ENCODE results near the gene INS. TPM values are rescaled to one million over a fixed set of nuclear protein-coding genes. Genes with fewer than 3 reads are reported as not detected.

INS gene
- total RNA-seq, 1 experiment from 2014 or later = not detected

DNA sequence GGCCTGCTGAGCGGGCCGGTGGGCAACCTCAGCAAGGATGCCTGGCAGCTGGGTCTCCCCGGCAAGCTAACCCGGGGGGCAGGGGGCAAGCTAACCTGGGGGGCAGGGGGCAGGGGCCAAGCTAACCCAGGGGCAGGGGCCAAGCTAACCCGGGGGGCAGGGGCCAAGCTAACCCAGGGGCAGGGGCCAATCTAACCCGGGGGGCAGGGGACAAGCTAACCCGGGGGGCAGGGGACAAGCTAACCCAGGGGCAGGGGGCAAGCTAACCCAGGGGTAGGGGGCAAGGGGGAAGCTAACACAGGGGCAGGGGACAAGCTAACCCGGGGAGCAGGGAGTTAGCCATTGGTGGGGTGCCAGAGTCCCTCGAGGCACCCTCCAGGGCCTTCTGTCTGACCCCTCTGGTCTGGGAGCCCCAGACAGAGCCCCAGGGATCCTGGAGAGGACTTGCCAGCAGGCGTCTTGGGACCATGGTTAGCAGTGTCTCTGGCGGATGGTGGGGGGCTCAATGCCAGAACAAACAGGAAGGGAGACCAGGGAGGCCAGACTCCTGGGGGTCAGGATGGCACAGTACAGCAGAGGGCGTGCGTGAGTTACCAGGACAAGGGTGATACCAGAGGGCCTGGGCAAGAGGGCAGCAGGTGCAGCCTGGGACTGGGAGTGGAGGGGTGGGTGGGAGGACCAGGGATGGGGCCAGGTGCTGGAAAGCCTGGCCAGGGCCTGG lies 37.9 kb downstream of the INS start:
- H3K4me3 Mint-ChIP-seq (ENCODE audit: low read depth, unreplicated experiment) = no peak overlapping the region
- peak overlapping the region; percentile 53 for H3K27ac Mint-ChIP-seq (ENCODE audit: unreplicated experiment)
- intact Hi-C loops (cut with micrococcal nuclease; ENCODE audit: unreplicated experiment) = no loop called here
- BruUV-seq (replicated peaks) = no TSS peak
- H3K36me3 Mint-ChIP-seq (ENCODE audit: insufficient read depth, unreplicated experiment) = no peaks in the 10 kb centered on the region
- CTCF ChIA-PET = interaction anchor here (0.6 to 0.8 kb wide), 2 partner anchors 9 to 119 kb away, joined by 3 to 5 read pairs; no protein-coding TSS in a partner anchor
- H3K4me1 Mint-ChIP-seq (ENCODE audit: low read depth, unreplicated experiment) = no peaks in the 10 kb centered on the region
- DNase-seq = no peak
- peaks cover 83% of the 10 kb centered on the region for H3K27me3 Mint-ChIP-seq (ENCODE audit: unreplicated experiment)
- H3K9me3 Mint-ChIP-seq (ENCODE audit: low read depth, unreplicated experiment) = no peaks in the 10 kb centered on the region
- TF ChIP-seq, protein P1, sequence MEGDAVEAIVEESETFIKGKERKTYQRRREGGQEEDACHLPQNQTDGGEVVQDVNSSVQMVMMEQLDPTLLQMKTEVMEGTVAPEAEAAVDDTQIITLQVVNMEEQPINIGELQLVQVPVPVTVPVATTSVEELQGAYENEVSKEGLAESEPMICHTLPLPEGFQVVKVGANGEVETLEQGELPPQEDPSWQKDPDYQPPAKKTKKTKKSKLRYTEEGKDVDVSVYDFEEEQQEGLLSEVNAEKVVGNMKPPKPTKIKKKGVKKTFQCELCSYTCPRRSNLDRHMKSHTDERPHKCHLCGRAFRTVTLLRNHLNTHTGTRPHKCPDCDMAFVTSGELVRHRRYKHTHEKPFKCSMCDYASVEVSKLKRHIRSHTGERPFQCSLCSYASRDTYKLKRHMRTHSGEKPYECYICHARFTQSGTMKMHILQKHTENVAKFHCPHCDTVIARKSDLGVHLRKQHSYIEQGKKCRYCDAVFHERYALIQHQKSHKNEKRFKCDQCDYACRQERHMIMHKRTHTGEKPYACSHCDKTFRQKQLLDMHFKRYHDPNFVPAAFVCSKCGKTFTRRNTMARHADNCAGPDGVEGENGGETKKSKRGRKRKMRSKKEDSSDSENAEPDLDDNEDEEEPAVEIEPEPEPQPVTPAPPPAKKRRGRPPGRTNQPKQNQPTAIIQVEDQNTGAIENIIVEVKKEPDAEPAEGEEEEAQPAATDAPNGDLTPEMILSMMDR (IDR thresholded peaks at IDR 0.05; ENCODE audit: unreplicated experiment) = peak; percentile 45

DNA sequence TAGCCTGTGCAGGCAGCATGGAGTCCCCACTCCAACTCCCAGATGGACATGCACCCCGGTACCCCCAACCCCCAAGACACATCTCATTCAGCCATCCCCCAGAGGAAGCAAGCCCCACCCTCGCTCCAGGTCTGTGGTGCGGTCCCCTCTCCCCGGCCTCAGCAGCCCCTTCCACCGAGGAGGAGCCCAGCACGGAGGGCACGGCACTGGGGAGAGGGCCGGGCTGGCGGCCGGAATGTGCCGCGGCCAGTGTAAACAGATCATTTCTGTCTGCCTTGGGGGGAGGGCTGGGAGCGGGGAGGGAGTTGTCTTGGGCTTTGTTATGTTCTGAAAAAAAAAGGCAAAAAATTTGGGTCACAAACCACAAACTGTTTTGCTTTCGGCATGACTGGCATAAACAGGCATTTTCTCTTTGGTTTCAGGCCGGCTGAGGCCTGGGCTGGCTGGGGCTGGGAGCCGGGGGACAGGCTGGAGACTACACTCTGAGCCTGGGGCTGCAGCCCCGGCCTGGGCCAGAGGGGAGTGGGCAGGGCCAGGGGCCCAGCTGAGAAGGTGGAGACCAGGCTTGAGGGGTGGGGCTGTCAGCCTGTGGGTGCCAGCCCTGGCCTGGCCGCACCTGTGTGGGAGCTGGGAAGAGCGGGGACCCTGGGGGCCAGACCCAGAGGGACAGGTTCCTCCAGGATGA lies 38.6 kb downstream of the INS start:
- no peak overlapping the region for H3K27ac Mint-ChIP-seq (ENCODE audit: unreplicated experiment)
- intact Hi-C loops (cut with micrococcal nuclease; ENCODE audit: unreplicated experiment) = no loop called here
- CTCF ChIA-PET = interaction anchor here (0.6 to 0.8 kb wide), 2 partner anchors 9 to 118 kb away, joined by 3 to 5 read pairs; no protein-coding TSS in a partner anchor
- H3K36me3 Mint-ChIP-seq (ENCODE audit: insufficient read depth, unreplicated experiment) = no peaks in the 10 kb centered on the region
- no peaks in the 10 kb centered on the region for H3K4me1 Mint-ChIP-seq (ENCODE audit: low read depth, unreplicated experiment)
- no peaks in the 10 kb centered on the region for H3K9me3 Mint-ChIP-seq (ENCODE audit: low read depth, unreplicated experiment)
- DNase-seq = no peak
- no peak overlapping the region for H3K4me3 Mint-ChIP-seq (ENCODE audit: low read depth, unreplicated experiment)
- H3K27me3 Mint-ChIP-seq (ENCODE audit: unreplicated experiment) = peaks cover 90% of the 10 kb centered on the region
- TF ChIP-seq, protein P1 (IDR thresholded peaks at IDR 0.05; ENCODE audit: unreplicated experiment) = no peak
- no TSS peak for BruUV-seq (replicated peaks)

DNA sequence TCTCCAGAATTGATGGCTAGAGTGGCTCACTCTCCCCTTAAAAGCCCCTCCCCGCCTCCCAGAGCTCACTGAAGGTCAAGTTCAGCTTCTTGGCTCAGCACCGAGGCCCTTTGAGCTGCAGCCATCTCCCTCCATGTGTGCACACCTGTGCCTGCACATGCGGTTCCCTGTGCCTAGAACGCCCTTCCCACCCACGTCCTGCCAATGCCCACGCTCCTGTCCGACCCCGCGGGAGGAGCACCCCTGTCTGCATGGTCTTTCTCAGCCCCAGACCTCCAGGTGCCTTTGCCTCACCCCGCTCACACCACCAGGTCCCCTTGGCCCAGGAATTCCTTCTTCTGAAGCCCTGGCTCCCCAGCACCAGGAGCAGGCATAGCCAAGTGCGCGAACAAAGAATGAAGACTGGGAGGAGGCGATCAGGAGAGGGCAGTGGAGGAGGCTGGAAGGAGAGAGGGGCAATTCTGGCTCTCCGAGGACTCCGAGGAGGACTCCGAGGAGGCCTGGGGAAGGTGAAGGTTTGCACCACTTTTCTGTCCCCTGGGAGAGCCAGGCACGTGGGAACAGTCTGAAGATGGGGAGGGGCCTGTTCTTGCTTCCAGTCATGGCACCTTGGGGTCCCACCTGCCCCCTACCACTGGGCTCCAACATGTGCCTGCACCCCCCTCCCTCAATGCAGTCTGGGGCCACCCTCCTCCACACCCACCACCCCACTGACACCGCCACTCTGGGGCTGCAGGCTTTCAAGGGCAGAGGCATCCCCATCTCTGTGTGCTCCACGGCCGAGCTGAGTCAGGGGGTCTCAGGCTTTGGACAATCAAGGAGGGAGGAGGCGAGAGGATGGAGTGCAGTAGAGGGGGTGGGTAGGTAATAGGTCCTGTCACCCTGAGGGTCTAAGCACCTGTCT lies 39.5 kb downstream of the INS start:
- TF ChIP-seq, protein P1 (IDR thresholded peaks at IDR 0.05; ENCODE audit: unreplicated experiment) = no peak
- no TSS peak for BruUV-seq (replicated peaks)
- DNase-seq = no peak
- intact Hi-C loops (cut with micrococcal nuclease; ENCODE audit: unreplicated experiment) = no loop called here
- H3K27ac Mint-ChIP-seq (ENCODE audit: unreplicated experiment) = no peak overlapping the region
- CTCF ChIA-PET = interaction anchor here (0.5 to 1.0 kb wide), 3 partner anchors 29 to 1264 kb away, joined by 3 to 4 read pairs (median 4); no protein-coding TSS in a partner anchor
- H3K4me3 Mint-ChIP-seq (ENCODE audit: low read depth, unreplicated experiment) = no peak overlapping the region
- H3K4me1 Mint-ChIP-seq (ENCODE audit: low read depth, unreplicated experiment) = no peaks in the 10 kb centered on the region
- H3K9me3 Mint-ChIP-seq (ENCODE audit: low read depth, unreplicated experiment) = peaks cover 1% of the 10 kb centered on the region
- H3K27me3 Mint-ChIP-seq (ENCODE audit: unreplicated experiment) = peaks cover 99% of the 10 kb centered on the region
- H3K36me3 Mint-ChIP-seq (ENCODE audit: insufficient read depth, unreplicated experiment) = no peaks in the 10 kb centered on the region

Data from Calu3 (cell line).